Activated CD4-positive, alpha-beta T cell treated with anti-CD3 and anti-CD28 coated beads for 36 hours (primary cell): ENCODE measurements around the gene CCR5AS.
"Not testable (repeated sequence)": the region's sequence is repeated elsewhere in the genome, so short reads cannot be mapped to it uniquely, and the experiment has no call there.

Experiments
- ATAC-seq: fragments of 200-7000 bp; cut with Tn5 transposase; one replicate; pipeline ENCODE4 v1.10.0; 2021; ENCODE audit warnings: mild to moderate bottlenecking, moderate library complexity
- CTCF ChIA-PET: fragments of 350-600 bp; sonication (Branson Sonifier 250); formaldehyde crosslinking; loops from one replicate; lab custom pipeline; 2021; ENCODE audit warnings: antibody characterized with exemption; lab: Charles Lee
- POLR2A ChIA-PET: fragments of 350-600 bp; sonication (Branson Sonifier 250); formaldehyde crosslinking; loops from one replicate; lab custom pipeline; 2021; ENCODE audit warnings: antibody characterized with exemption, inconsistent platforms; lab: Charles Lee
- DNase-seq: peaks from one replicate; pipeline ENCODE4 v3.0.0-alpha.2; 2020
- H3K27ac Mint-ChIP-seq: one replicate; pipeline ENCODE4 v1.8.0; 2021; ENCODE audit warnings: mixed read lengths
- H3K27me3 Mint-ChIP-seq: one replicate; pipeline ENCODE4 v1.8.0; 2021; ENCODE audit warnings: mixed read lengths
- H3K36me3 Mint-ChIP-seq: one replicate; pipeline ENCODE4 v1.8.0; 2021; ENCODE audit warnings: low read depth, mixed read lengths
- H3K4me1 Mint-ChIP-seq: one replicate; pipeline ENCODE4 v1.8.0; 2021; ENCODE audit warnings: mixed read lengths
- H3K4me3 Mint-ChIP-seq: one replicate; pipeline ENCODE4 v1.8.0; 2021; ENCODE audit warnings: mild to moderate bottlenecking, moderate library complexity, mixed read lengths
- H3K9me3 Mint-ChIP-seq: one replicate; pipeline ENCODE4 v1.8.0; 2021; ENCODE audit warnings: low read depth, mixed read lengths
- intact Hi-C, 2 experiments: fragments of 100-400 bp; cut with DNase I in 1 of 2; cut with micrococcal nuclease in 1 of 2; formaldehyde crosslinking; loops; one replicate each; pipeline versions ENCODE4 v1.14.2 to v1.15.1; 2022 to 2024; cut with DNase I, micrococcal nuclease

The CCR5AS gene

GRCh38 chr3:46414739-46415138 is 7.9 kb upstream of the CCR5AS start:
- Mint-ChIP-seq H3K4me3 (no peak overlapping the region), H3K9me3 (no peaks in the 10 kb centered on the region), H3K27me3 (no peaks in the 10 kb centered on the region), H3K27ac (no peak overlapping the region), H3K4me1 (peaks cover 11% of the 10 kb centered on the region), H3K36me3 (no peaks in the 10 kb centered on the region)
- intact Hi-C loops, result no loop called here
- DNase-seq, result no peak
- CTCF ChIA-PET, result no interaction called here
- POLR2A ChIA-PET, result no interaction called here
- no peak for ATAC-seq

GRCh38 chr3:46413951-46414350 is 7.1 kb upstream of the CCR5AS start:
- no peak for DNase-seq
- peaks cover 14% of the 10 kb centered on the region for H3K4me1 Mint-ChIP-seq
- H3K27me3 Mint-ChIP-seq, result no peaks in the 10 kb centered on the region
- H3K27ac Mint-ChIP-seq, result no peak overlapping the region
- CTCF ChIA-PET, result interaction anchor here (0.7 to 0.9 kb wide), 2 partner anchors 36 to 289 kb away, joined by 3 read pairs; no protein-coding TSS in a partner anchor
- ATAC-seq, result no peak
- intact Hi-C loops, result no loop called here
- no peaks in the 10 kb centered on the region for H3K9me3 Mint-ChIP-seq
- H3K36me3 Mint-ChIP-seq, result no peaks in the 10 kb centered on the region
- no peak overlapping the region for H3K4me3 Mint-ChIP-seq
- POLR2A ChIA-PET, result no interaction called here

GRCh38 chr3:46412786-46413298 is 6.0 kb upstream of the CCR5AS start:
- Mint-ChIP-seq H3K27ac (no peak overlapping the region), H3K4me3 (no peak overlapping the region), H3K36me3 (no peaks in the 10 kb centered on the region), H3K9me3 (no peaks in the 10 kb centered on the region), H3K27me3 (peaks cover under 1% of the 10 kb centered on the region), H3K4me1 (peaks cover 23% of the 10 kb centered on the region)
- ChIA-PET POLR2A (no interaction called here), CTCF (interaction anchor here (0.6 kb wide), 1 partner anchor 14 kb away, joined by 3 read pairs; no protein-coding TSS in a partner anchor)
- ATAC-seq, result no peak
- DNase-seq, result no peak
- intact Hi-C loops, result no loop called here

- H3K4me3 Mint-ChIP-seq, result no peak overlapping the region
- DNase-seq, result no peak
- H3K27ac Mint-ChIP-seq, result no peak overlapping the region
- ChIA-PET POLR2A (no interaction called here), CTCF (interaction anchor here (0.8 to 1.1 kb wide), 2 partner anchors 8 to 203 kb away, joined by 3 to 4 read pairs; no protein-coding TSS in a partner anchor)
- no peaks in the 10 kb centered on the region for H3K9me3 Mint-ChIP-seq
- peaks cover 37% of the 10 kb centered on the region for H3K4me1 Mint-ChIP-seq
- H3K27me3 Mint-ChIP-seq, result peaks cover 2% of the 10 kb centered on the region
- H3K36me3 Mint-ChIP-seq, result no peaks in the 10 kb centered on the region
- intact Hi-C loops, result no loop called here
- no peak for ATAC-seq
Observed at GRCh38 chr3:46411271-46411670, 4.4 kb upstream of the CCR5AS start.

GRCh38 chr3:46410669-46411068 is 3.8 kb upstream of the CCR5AS start:
- Mint-ChIP-seq H3K27me3 (peaks cover 2% of the 10 kb centered on the region), H3K9me3 (no peaks in the 10 kb centered on the region), H3K27ac (no peak overlapping the region), H3K4me1 (peaks cover 33% of the 10 kb centered on the region), H3K4me3 (no peak overlapping the region), H3K36me3 (no peaks in the 10 kb centered on the region)
- no peak for ATAC-seq
- no peak for DNase-seq
- ChIA-PET POLR2A (no interaction called here), CTCF (interaction anchor here (1.1 kb wide), 1 partner anchor 202 kb away, joined by 4 read pairs; no protein-coding TSS in a partner anchor)
- intact Hi-C loops, result no loop called here

GRCh38 chr3:46409739-46410489 is 3.0 kb upstream of the CCR5AS start:
- no peak overlapping the region for H3K27ac Mint-ChIP-seq
- ChIA-PET CTCF (no interaction called here), POLR2A (no interaction called here)
- H3K4me3 Mint-ChIP-seq, result no peak overlapping the region
- ATAC-seq, result no peak
- no peak for DNase-seq
- intact Hi-C loops, result no loop called here
- H3K27me3 Mint-ChIP-seq, result peaks cover 2% of the 10 kb centered on the region
- no peaks in the 10 kb centered on the region for H3K36me3 Mint-ChIP-seq
- H3K4me1 Mint-ChIP-seq, result peaks cover 33% of the 10 kb centered on the region
- H3K9me3 Mint-ChIP-seq, result no peaks in the 10 kb centered on the region

GRCh38 chr3:46408853-46409252 is 2.0 kb upstream of the CCR5AS start:
- peaks cover 33% of the 10 kb centered on the region for H3K4me1 Mint-ChIP-seq
- DNase-seq (no peak), ATAC-seq (no peak)
- POLR2A ChIA-PET, result no interaction called here
- H3K36me3 Mint-ChIP-seq, result no peaks in the 10 kb centered on the region
- CTCF ChIA-PET, result interaction anchor here (0.7 kb wide), 1 partner anchor 11 kb away, joined by 3 read pairs; no protein-coding TSS in a partner anchor
- intact Hi-C loops, result no loop called here
- no peak overlapping the region for H3K4me3 Mint-ChIP-seq
- no peak overlapping the region for H3K27ac Mint-ChIP-seq
- H3K9me3 Mint-ChIP-seq, result no peaks in the 10 kb centered on the region
- peaks cover 2% of the 10 kb centered on the region for H3K27me3 Mint-ChIP-seq

GRCh38 chr3:46407970-46408369 is 1.1 kb upstream of the CCR5AS start:
- Mint-ChIP-seq H3K4me1 (peaks cover 33% of the 10 kb centered on the region), H3K27ac (no peak overlapping the region), H3K9me3 (no peaks in the 10 kb centered on the region), H3K4me3 (peak overlapping the region; percentile 71), H3K27me3 (peaks cover 2% of the 10 kb centered on the region), H3K36me3 (no peaks in the 10 kb centered on the region)
- intact Hi-C loops, result loop anchor here in 1 of 2 experiments (1.0 kb wide), 1 partner anchor 39 kb away; no protein-coding TSS in a partner anchor
- DNase-seq, result no peak
- ATAC-seq, result no peak
- POLR2A ChIA-PET, result interaction anchor here (0.6 kb wide), 1 partner anchor 132 kb away, joined by 3 read pairs; no protein-coding TSS in a partner anchor
- CTCF ChIA-PET, result interaction anchor here (0.7 to 1.7 kb wide), 6 partner anchors 12 to 776 kb away, joined by 3 to 8 read pairs (median 4); no protein-coding TSS in a partner anchor

GRCh38 chr3:46406443-46406787 is 451 bp downstream of the CCR5AS start:
- no peaks in the 10 kb centered on the region for H3K36me3 Mint-ChIP-seq
- peaks cover 2% of the 10 kb centered on the region for H3K27me3 Mint-ChIP-seq
- intact Hi-C loops, result no loop called here
- no peak for DNase-seq
- POLR2A ChIA-PET, result no interaction called here
- no peak for ATAC-seq
- peaks cover 33% of the 10 kb centered on the region for H3K4me1 Mint-ChIP-seq
- H3K27ac Mint-ChIP-seq, result peak overlapping the region; percentile 81
- CTCF ChIA-PET, result interaction anchor here (1.6 to 1.7 kb wide), 2 partner anchors 18 to 82 kb away, joined by 5 to 8 read pairs; no protein-coding TSS in a partner anchor
- no peaks in the 10 kb centered on the region for H3K9me3 Mint-ChIP-seq
- H3K4me3 Mint-ChIP-seq, result no peak overlapping the region

GRCh38 chr3:46405301-46406019 is 1.4 kb downstream of the CCR5AS start:
- H3K4me1 Mint-ChIP-seq, result peaks cover 33% of the 10 kb centered on the region
- H3K9me3 Mint-ChIP-seq, result no peaks in the 10 kb centered on the region
- H3K4me3 Mint-ChIP-seq, result no peak overlapping the region
- ChIA-PET POLR2A (interaction anchor here (0.6 kb wide), 1 partner anchor 129 kb away, joined by 3 read pairs; no protein-coding TSS in a partner anchor), CTCF (interaction anchor here (0.6 kb wide), 1 partner anchor 82 kb away, joined by 3 read pairs; no protein-coding TSS in a partner anchor)
- no peaks in the 10 kb centered on the region for H3K36me3 Mint-ChIP-seq
- DNase-seq, result no peak
- no peak for ATAC-seq
- no peak overlapping the region for H3K27ac Mint-ChIP-seq
- H3K27me3 Mint-ChIP-seq, result peaks cover 2% of the 10 kb centered on the region
- intact Hi-C loops, result no loop called here

- ATAC-seq, POLR2A ChIA-PET, intact Hi-C loops, DNase-seq, H3K9me3 Mint-ChIP-seq, H3K36me3 Mint-ChIP-seq, H3K4me3 Mint-ChIP-seq, H3K27ac Mint-ChIP-seq, H3K27me3 Mint-ChIP-seq: not testable (repeated sequence)
- H3K4me1 Mint-ChIP-seq, result peaks cover 17% of the 10 kb centered on the region
- CTCF ChIA-PET, result interaction anchor here (0.5 to 0.8 kb wide), 3 partner anchors 9 to 26 kb away, joined by 3 to 4 read pairs (median 3); no protein-coding TSS in a partner anchor
Observed at GRCh38 chr3:46402902-46403301, 4.0 kb downstream of the CCR5AS start.
